Hematopoietic multipotent progenitor cell treated with erythropoietin and hydrocortisone succinate and interleukin-3 and kit ligand, for 17 days (in vitro differentiated cells): ENCODE measurements around the gene SYT2.
"Not testable (repeated sequence)": the region's sequence is repeated elsewhere in the genome, so short reads cannot be mapped to it uniquely, and the experiment has no call there.

Experiments used
- DNase-seq: peaks from one replicate; pipeline ENCODE4 v3.0.0-alpha.2; 2015; ENCODE audit warnings: low spot score

The SYT2 gene

DNA sequence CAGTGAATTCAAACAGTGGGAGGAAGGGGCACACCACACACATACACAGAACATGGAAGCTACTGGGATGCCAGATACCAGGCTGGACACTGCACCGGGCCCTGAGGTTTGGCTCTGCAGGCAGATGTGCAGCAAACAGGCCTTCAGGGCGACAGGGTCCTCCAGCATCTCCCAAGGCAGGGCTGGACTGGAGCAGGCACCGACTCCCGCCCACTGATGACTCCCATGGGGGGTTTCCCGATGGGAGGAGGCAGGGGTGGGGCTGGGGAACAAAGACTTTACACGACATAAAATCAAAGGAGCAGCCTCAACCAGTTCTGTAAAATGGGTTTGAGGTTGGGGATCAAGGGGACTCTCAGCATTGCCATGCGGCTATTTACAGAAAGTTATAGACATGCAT lies 118.1 kb downstream of the SYT2 start:
- DNase-seq, result no peak

DNA sequence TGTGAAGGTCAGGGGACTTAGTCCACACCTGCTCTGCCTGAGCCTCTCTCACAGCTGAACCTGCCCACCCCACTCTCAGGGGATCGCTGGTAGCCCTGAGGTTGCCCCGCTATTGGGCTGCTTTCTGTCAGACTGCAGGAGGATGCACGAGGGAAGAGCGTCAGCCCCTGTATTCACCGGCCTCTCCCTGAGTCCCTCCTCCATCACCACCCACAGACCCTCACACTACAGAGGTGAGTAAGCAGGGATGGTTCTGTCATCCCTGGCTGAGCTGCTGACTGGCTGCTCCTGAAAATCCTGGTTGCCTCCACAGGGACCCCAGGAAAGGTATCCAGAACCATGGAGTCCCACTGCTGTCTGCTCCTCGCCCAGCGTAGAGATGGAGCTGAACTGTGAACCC lies 118.7 kb downstream of the SYT2 start:
- no peak for DNase-seq

DNA sequence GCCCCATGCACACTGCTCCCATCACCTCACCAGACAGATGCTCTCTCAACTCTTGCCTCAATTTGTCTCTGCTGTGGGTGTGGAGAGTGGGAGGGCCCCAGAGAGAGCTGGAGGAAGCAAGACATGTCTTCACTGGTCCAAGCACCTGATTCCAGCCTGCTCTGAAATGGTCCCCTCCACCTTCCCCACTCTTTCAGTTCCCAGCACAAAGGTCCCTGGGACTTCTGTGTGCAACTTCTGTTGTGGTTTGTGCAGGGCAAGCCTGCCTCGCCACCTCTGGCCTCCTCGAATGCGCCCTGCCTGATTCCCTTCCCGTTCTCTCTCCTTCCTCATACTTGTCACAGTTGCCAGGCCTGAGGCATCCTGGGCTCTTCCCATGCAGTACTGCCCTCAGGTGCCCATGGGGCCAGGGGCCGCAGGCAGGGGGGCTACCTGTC lies 119.3 kb downstream of the SYT2 start:
- DNase-seq, result no peak

DNA sequence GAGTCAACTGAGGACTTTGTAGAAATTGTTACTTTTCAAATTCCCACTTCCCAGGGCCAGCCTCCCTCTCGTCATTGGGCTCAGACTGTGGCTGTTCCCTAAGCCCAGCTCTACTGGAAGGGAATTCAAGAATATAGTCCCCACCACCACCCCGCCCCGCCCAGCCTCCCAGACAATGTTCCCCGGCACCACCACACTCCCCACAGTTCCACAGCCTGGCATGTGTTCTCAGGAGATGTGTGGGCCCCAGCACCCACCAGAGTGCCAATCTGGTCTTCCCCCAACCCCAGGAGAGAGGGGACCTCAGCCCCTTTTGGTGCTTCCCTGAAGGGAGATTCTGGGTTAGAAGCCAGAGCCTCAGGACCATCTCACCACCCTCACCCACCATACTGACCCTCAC lies 120.1 kb downstream of the SYT2 start:
- DNase-seq, result no peak

DNA sequence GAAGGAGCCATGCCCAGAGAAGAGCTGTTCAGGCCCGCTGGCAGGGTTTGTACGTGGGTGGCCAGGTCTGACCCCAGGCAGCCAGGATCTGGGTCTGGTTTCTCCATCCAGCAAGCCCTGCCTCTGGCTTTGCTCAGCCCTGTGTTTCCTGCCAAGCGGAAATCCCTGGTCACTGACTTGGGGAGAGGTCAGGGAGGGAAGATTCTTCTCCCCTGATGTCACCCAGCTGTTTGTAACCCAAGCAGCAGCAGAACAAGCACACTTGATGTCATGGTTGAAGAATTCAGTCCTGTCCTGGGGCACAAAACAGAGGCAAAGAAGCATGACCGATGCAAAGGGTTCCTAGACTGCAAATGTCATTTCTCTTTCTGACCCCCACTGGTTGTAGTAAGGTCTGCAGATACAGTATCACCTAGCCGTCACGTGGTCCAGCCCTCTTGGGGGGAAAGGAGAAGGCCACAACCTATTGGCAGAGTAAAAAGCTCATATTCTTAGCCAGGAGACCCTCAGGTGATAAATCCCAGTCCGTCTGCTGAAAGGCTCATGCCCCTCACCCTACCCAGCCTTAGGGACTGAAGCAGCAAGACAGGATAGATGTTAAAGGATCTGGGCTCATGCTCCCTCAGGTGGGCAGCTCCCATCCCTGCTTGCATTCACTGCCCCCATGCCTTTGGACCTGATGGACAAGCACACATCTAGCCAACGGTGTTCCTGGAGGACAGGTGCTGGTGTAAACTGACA lies 120.9 kb downstream of the SYT2 start:
- no peak for DNase-seq

DNA sequence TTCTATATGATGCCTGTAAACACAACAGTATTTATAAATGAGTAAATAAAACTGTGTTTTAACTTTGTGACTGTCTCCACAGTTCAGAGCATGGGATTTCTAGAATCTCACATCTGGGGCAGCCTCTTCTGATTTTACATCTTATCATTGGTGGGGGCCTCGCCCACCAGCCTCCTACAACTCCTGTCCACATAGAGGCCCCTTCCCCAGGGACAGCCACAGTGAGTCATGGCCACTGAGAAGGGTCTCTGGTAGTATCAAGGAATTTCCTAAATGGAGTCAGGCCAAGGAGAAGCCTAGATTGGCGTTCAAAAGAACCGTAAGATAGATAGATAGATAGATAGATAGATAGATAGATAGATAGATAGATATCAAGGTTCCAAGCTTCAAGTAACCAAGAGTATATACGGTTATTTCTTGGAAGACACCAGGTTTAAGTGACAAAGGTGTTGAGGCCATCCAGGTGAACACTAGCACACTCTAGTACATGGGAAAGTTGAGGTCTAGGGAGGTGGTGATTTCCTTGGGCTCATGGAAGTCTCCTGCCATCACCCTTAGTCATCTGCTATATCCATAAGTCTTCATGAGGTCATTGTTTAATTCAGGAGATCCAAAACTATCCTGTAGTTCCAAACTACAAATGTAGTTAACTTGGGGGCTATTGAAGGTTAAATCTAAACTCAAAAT lies 121.6 kb downstream of the SYT2 start:
- DNase-seq, result no peak

DNA sequence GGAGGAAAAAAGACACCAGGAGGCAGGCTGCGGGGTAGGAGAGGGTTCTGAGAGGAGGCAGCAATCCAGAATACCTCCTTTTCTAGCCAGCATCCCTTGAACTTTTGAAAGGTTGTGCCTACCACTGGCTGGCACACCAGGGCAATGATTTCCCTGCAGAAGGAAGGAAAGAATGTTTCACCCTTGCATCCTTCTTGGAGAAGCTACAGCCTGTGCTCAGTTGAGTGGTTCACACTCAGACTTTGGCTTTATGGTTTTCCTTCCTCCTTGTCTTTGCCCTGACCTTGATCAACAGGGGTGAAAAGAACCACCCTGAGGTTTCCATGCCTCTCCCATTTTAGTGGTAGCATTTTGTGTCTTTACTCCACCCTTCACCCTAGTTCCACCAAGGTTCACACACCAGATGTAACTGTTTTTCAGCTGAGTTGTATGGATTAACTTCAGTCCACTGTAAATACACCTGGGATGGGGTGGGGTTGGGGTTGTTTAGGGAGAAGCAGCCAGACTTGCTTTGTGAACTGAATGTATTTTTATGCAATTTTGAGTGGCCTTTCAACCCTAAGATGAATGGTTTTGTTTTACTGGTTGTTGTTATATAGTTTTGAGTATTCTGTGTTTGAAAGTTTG lies 122.3 kb downstream of the SYT2 start:
- DNase-seq, result no peak

DNA sequence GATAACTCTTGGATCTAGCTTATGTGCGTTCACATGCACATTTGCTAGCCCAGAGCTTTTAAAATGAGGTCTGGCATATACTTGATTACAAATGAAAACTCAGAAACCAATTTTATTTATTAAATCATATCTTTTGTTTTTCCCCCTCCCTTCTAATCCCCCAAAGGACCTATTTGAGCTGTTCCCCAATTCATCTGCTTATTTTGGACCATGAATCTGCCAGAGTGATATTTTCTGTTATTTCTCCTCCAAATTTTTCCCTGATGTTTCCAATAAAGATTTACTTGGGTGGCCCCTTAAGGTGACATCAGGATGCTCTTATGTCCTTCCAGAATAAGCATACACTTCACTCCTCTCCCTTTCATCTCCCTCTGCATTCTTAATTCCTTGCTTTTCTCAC lies 123.4 kb downstream of the SYT2 start:
- no peak for DNase-seq

DNA sequence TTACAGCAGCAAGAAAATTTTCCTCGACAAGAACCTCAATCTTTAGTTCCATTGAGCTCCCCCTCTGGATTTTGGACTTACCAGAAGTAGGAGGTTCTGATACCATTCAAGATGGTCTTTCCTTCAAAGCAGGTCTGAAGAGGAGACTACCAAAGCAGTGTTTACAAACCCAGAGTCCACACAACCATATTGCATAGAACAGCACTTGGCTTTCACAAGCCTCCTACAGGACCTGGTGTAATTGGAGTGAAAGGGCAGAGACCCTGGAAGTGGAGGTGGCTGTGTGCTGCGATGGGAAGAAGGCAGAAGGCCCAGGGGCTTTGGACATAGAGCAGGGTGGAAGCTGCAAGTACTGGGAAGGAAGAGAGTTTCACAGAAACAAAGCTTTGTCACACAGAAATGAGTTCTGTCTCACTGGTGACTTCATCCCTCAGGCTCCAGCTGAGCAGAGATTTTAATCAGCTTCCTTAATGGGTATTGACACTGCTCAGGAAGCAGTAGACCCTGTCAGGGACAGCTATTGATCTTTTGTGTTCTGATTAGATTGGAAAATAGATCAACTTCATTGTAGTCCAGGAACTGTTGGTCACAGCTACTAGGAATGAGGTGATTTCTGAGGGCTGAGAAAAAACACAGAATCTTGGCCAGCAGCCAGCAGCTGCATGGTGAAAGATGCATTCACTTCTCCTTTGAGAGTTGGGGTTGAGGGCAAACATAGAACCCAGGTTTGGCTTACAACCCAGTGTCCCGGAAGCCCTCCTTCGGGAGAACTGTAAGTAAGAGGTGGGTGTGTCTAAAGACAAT lies 124.0 kb downstream of the SYT2 start:
- DNase-seq, result no peak

DNA sequence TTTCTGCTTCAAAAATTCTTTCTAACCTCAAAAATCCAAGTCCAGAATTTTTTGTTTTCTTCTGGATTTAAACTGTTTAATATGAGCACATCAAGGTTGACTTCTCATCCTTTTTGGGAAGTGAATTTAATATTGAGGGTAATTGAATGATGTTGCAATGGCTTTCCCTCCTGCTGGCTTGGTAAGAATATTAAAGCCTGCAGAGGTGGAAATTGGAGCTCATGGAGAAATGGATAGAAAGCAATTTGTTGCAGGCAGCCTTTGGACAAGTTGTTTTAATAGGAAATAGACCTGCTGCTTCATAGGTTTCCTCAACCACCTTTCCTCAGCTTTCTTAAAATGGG lies 124.7 kb downstream of the SYT2 start:
- no peak for DNase-seq

DNA sequence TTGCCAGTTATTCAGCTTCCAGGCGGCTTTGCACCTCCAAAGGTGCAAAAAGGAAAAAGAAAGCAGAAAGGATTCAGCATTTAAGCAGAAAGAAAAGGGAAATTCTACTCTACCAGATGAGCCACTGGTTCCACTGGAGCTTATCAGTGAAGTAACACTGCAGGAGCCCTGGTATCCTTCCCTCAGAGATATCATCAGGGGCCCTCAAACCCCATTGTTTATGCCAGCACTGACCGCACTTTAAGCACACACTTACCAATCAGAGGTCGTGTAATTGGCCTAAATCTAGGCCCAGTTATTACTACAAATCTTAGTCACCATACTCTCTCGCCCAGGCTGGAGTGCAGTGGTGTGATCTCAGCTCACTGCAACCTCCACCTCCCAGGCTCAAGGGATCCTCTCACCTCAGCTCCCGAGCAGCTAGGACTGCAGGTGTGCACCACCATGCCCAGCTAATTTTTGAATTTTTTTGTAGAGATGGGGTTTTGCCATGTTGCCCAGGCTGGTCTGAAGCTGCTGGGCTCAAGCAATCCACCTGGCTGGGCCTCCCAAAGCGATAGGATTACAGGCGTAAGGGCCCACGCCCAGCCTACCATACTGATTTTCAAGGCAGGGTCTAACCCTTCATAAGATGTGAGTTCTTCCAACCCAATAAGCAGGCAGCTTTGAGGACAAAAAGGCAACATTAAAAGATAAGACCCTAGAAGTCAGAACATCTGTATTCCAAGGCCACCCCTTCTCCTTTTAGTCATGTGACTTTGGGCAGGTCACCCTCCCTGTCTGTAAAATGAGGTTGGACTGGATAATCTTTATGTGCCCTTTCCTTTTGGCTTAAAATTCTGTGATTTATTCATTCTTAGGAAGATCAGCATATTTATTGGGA lies 125.3 kb downstream of the SYT2 start:
- no peak for DNase-seq

DNA sequence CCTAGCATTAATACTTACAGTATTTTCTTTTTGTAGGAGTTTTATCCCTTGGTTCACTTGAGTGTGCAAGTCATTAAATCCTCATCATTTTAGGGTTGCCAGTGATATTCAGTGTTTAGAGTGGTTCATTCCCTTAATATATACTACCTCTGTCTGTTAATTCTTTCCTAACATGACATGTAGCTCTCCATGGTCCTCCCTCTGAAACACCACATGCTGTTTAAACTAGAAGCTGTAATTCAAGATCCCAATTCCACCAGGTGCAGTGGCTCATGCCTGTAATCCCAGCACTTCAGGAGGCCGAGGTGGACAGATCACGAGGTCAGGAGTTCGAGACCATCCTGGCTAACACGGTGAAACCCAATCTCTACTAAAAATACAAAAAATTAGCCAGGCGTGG lies 127.9 kb downstream of the SYT2 start:
- DNase-seq, result not testable (repeated sequence)

DNA sequence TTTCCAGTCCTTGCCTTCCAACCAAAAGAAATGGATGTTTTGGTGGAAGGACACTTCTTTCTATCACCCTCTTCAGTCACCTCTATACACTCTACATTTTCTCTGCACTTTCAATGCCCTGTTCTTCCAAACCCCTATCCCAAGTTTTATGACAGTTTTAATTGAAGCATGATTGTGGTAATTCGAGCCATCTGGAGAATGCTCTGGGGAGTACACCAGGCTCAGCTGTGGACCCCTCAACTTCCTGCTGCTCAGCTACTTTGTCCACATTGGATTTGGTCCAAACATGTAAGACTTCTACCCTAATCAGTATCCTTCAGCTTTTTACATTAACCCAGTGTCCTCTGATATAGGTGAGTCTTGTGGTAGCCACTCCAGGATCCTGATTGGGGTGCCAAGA lies 129.6 kb downstream of the SYT2 start:
- DNase-seq, result no peak

DNA sequence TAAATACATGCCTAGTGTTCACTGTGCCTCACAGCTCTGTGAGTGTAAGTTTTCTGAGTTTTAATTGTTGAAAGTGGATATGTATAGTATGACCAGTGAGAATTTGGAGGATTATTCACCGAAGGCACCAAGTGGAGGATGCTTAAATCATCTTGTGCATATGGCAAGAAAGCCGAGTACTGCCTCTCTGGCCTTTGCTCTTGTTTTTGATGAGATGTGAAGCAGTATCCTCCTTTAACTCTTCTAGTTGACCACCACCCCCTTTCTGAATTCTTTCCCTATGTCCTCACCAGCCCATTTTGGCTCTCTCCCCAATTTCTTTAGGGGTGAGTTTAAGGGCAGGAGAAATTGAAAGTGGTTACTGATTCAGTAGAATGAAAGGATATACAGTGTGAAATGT lies 130.4 kb downstream of the SYT2 start:
- no peak for DNase-seq

DNA sequence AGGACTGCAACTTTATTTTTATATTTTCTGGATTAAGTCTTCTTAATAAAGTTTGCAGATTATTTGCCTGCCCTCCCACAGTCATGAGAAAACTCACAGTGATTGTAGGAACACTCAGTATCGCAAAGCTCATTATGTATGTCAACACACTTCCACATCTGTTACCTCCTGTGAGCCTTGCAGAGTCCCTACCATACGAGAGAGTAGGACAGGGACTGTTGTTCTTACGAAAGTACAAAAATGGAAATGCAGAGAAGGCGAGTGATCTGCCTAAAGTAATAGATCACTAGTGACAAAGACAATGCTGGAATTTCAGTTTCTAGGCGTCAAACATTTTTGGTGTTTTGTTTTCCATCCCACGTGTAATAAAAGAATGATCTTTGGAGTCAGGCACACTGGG lies 131.7 kb downstream of the SYT2 start:
- no peak for DNase-seq

DNA sequence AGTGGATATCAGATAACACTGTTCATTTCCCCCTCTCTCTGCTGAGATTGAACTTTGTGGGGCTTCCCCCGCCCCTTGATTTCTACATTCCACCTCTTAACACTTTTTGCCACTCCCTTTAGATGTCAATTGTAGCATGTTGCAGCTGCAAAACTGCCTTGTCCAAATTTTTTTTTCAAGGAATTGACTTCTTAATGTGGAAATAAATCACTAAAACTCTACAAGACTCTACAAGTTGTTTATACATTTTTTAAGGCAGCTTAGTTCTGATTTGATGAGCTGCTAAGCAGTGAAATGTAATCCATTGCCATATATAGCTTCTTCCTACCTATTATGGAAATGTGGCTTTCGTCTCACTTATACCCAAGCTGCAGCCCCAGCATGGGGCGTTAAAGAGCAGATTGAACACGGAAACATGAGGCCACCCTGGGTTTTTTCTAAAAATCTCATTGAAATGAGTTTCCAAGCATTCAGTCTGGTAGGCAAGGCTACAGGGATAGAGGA lies 132.2 kb downstream of the SYT2 start:
- no peak for DNase-seq

DNA sequence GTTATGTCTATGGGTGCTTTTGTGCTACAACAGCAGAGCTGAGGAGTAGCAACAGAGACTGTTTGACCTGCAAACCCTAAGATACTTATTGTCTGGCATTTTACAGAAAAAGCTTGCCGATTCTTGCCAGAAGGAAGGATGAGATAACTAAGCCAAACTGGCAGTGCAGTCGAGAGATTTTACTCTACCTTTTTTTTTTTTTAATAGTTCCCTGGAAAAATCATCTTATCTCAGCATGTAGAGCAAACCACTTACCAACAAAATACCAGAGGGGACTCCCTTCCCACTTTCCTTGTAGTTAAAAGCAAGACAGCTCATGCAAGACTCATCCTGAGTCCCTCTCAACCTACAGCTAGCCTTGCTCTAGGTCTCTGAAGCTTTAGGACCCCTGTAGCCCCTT lies 132.9 kb downstream of the SYT2 start:
- no peak for DNase-seq

DNA sequence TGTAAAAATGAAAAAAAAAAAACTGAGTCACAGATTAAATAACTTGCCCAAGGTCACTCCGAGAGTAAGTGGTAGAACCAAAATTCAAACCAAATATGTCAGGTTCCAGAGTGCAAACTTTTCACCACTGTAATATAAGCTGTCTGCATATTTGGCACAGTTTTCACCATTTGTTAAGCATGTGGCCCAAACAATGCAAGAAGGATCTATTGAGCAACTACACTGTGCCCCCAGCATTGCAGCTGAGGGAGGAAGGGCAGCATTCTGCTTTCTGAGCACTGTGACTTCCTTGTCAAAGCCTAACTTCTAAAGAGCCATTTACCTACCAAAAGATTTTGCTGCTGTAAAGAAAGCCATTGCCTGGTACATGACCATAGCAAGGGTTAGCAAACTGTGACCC lies 133.4 kb downstream of the SYT2 start:
- DNase-seq, result no peak

DNA sequence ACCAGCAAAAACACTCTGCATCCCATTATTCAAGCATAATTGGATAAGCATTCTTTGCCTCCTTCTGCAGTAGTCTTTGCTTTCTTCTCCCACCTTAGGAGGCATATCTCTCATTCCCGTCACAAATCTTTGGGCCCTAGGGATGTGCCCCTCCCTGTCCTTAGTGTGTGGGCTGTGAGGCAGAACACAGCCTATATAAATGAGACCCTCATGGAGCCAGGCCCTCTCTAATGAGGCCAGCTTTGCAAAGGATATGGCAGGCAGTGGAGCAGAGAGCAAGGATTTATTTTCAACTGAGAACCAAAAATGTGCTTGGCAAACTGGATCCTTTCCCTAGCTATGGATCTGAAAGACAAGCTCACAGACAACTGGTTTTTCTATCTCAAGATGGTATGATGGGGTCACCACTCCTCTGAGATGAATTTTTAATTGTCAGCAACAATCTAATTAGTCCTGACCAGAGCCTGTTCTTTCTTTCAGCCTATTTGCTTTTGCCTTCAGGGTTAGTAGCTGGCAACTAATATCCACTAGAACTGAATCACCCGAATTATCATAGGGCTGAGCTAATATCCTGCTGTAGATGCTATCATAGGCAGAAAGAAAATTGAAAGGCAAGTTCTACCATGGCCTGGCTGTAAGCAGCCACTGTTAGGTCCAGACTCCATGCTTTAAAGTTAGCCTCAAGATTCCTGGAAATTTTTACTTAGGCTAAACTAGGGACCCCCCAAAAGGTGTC lies 134.2 kb downstream of the SYT2 start:
- DNase-seq, result no peak

DNA sequence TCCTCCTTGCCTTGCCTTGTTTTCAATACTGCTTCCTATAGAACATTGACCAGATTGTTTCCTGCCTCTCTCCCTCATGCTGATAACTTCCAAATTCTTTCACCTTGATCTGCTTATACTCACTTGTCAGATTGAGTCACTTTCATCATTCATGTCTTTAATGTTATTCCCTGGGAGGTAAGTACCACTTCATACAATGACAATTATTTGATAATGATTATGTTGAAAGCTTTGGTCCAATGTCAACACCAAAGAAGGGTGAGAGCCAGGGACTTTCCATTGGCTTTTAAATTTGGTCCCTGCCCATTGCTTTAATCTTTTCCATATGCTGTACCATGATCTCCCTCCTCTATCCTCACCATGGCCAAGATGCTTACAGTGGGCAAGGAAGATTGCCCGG lies 137.4 kb downstream of the SYT2 start:
- DNase-seq, result no peak
